H9 (cell line): Measurements from ENCODE around the gene DDX25. TPM values are rescaled to one million over a fixed set of nuclear protein-coding genes. Genes with fewer than 3 reads are reported as not detected.

ENCODE experiments used
- DNase-seq: peaks from one replicate; pipeline ENCODE4 v3.0.0-alpha.2; 2017
- H2AFZ ChIP-seq: one replicate; pipeline ENCODE4 v1.6.1; 2013; ENCODE audit warnings: mild to moderate bottlenecking, low read length, control low read depth, moderate library complexity
- H2AK5ac ChIP-seq: 2 replicates; pipeline ENCODE4 v1.6.1; 2013; ENCODE audit warnings: low read length, control low read depth, mixed read lengths; ENCODE audit not compliant: insufficient read length
- H2BK120ac ChIP-seq: one replicate; pipeline ENCODE4 v1.6.1; 2013; ENCODE audit warnings: low read depth, mild to moderate bottlenecking, low read length, control low read depth, inconsistent platforms; ENCODE audit not compliant: poor library complexity, severe bottlenecking
- H2BK12ac ChIP-seq: 2 replicates; pipeline ENCODE4 v1.6.1; 2013; ENCODE audit warnings: low read length, control low read depth, mixed read lengths, low read depth; ENCODE audit not compliant: insufficient read length
- H2BK15ac ChIP-seq: 2 replicates; pipeline ENCODE4 v1.6.1; 2013; ENCODE audit warnings: low read depth, low read length, control low read depth
- H2BK20ac ChIP-seq: one replicate; pipeline ENCODE4 v1.6.1; 2013; ENCODE audit warnings: low read depth, mild to moderate bottlenecking, low read length, control low read depth, inconsistent platforms; ENCODE audit not compliant: poor library complexity, severe bottlenecking
- H2BK5ac ChIP-seq: 2 replicates; pipeline ENCODE4 v1.6.1; 2013; ENCODE audit warnings: low read length, control low read depth, mixed read lengths; ENCODE audit not compliant: insufficient read length
- H3K14ac ChIP-seq: 2 replicates; pipeline ENCODE4 v1.6.1; 2013; ENCODE audit warnings: low read length, control low read depth; ENCODE audit not compliant: insufficient read depth
- H3K18ac ChIP-seq: 2 replicates; pipeline ENCODE4 v1.6.1; 2013; ENCODE audit warnings: low read depth, mild to moderate bottlenecking, mixed read lengths, low read length, control low read depth; ENCODE audit not compliant: insufficient read length
- H3K23ac ChIP-seq: 2 replicates; pipeline ENCODE4 v1.6.1; 2013; ENCODE audit warnings: low read length, control low read depth, mixed read lengths, low read depth; ENCODE audit not compliant: insufficient read length
- H3K23me2 ChIP-seq: 2 replicates; pipeline ENCODE4 v1.6.1; 2013; ENCODE audit warnings: low read depth, mild to moderate bottlenecking, mixed read lengths, low read length, control low read depth; ENCODE audit not compliant: insufficient read length, poor library complexity, severe bottlenecking
- H3K27ac ChIP-seq: 2 replicates; pipeline ENCODE4 v1.5.1; 2013; ENCODE audit warnings: low read length, control low read depth, mixed read lengths, low read depth; ENCODE audit not compliant: insufficient read length
- H3K27me3 ChIP-seq: 2 replicates; pipeline ENCODE4 v1.6.1; 2013; ENCODE audit warnings: low read length, control low read depth, inconsistent platforms; ENCODE audit not compliant: insufficient read depth
- H3K4ac ChIP-seq: 2 replicates; pipeline ENCODE4 v1.6.1; 2013; ENCODE audit warnings: low read depth, mild to moderate bottlenecking, control low read depth, inconsistent platforms, low read length, moderate library complexity
- H3K4me1 ChIP-seq: 2 replicates; pipeline ENCODE4 v1.6.1; 2013; ENCODE audit warnings: low read length, control low read depth, inconsistent platforms; ENCODE audit not compliant: insufficient read depth
- H3K4me2 ChIP-seq: 2 replicates; pipeline ENCODE4 v1.6.1; 2013; ENCODE audit warnings: low read length, control low read depth, mixed read lengths; ENCODE audit not compliant: insufficient read length, insufficient read depth
- H3K56ac ChIP-seq: 2 replicates; pipeline ENCODE4 v1.6.1; 2013; ENCODE audit warnings: low read depth, mild to moderate bottlenecking, mixed read lengths, low read length, control low read depth; ENCODE audit not compliant: insufficient read length
- H3K79me1 ChIP-seq: 2 replicates; pipeline ENCODE4 v1.6.1; 2013; ENCODE audit warnings: low read depth, mild to moderate bottlenecking, moderate library complexity, low read length, control low read depth, inconsistent platforms; ENCODE audit not compliant: insufficient read depth, poor library complexity, severe bottlenecking
- H3K79me2 ChIP-seq: 2 replicates; pipeline ENCODE4 v1.6.1; 2013; ENCODE audit warnings: low read length, control low read depth, inconsistent platforms; ENCODE audit not compliant: insufficient read depth
- H3K9ac ChIP-seq: 2 replicates; pipeline ENCODE4 v1.6.1; 2013; ENCODE audit warnings: low read length, control low read depth, mixed read lengths; ENCODE audit not compliant: insufficient read length; ENCODE audit errors: extremely low read depth
- H3K9me3 ChIP-seq: one replicate; pipeline ENCODE4 v1.6.1; 2013; ENCODE audit warnings: low read depth, low read length, inconsistent platforms; ENCODE audit not compliant: control insufficient read depth
- H3T11ph ChIP-seq: one replicate; pipeline ENCODE4 v1.6.1; 2013; ENCODE audit warnings: mild to moderate bottlenecking, low read length, control low read depth, inconsistent platforms
- H4K20me1 ChIP-seq: one replicate; pipeline ENCODE4 v1.6.1; 2013; ENCODE audit not compliant: control insufficient read depth, insufficient read length, insufficient read depth
- H4K5ac ChIP-seq: 2 replicates; pipeline ENCODE4 v1.6.1; 2013; ENCODE audit warnings: low read depth, mild to moderate bottlenecking, mixed read lengths, low read length, control low read depth; ENCODE audit not compliant: insufficient read length
- H4K8ac ChIP-seq: replicated peaks from 2 replicates; pipeline ENCODE4 v1.6.1; 2013; ENCODE audit warnings: low read length, control low read depth, mixed read lengths, low read depth; ENCODE audit not compliant: insufficient read length
- H4K91ac ChIP-seq: 2 replicates; pipeline ENCODE4 v1.6.1; 2013; ENCODE audit warnings: low read depth, mild to moderate bottlenecking, moderate library complexity, mixed read lengths, low read length, control low read depth; ENCODE audit not compliant: insufficient read length
- H3K27ac Mint-ChIP-seq, 3 experiments: 2 replicates in 2 of 3; 3 replicates in 1 of 3; pipeline ENCODE4 v1.8.0; 2020 to 2021; ENCODE audit warnings: mixed read lengths in 3 of 3, mild to moderate bottlenecking in 1 of 3, moderate library complexity in 1 of 3
- H3K27me3 Mint-ChIP-seq: 2 replicates; pipeline ENCODE4 v1.8.0; 2021; ENCODE audit warnings: low read depth, mild to moderate bottlenecking, moderate library complexity, mixed read lengths
- H3K36me3 Mint-ChIP-seq, 3 experiments: 2 replicates in 2 of 3; 3 replicates in 1 of 3; pipeline ENCODE4 v1.8.0; 2020 to 2021; ENCODE audit warnings: low read depth in 3 of 3, mixed read lengths in 3 of 3; ENCODE audit not compliant: insufficient read depth in 1 of 3
- H3K4me1 Mint-ChIP-seq, 2 experiments: 2 replicates each; pipeline ENCODE4 v1.8.0; 2020; ENCODE audit warnings: mixed read lengths in 2 of 2
- H3K4me3 Mint-ChIP-seq, 2 experiments: 2 replicates in 1 of 2; 3 replicates in 1 of 2; pipeline ENCODE4 v1.8.0; 2020 to 2021; ENCODE audit warnings: mild to moderate bottlenecking in 2 of 2, mixed read lengths in 2 of 2, moderate library complexity in 1 of 2
- H3K9me3 Mint-ChIP-seq, 2 experiments: 2 replicates in 1 of 2; 3 replicates in 1 of 2; pipeline ENCODE4 v1.8.0; 2020; ENCODE audit warnings: mild to moderate bottlenecking in 2 of 2, mixed read lengths in 2 of 2, moderate library complexity in 1 of 2
- CTCF ChIP-seq: fragments of 200-600 bp; sonication (generic); conservative IDR thresholded peaks from 3 replicates; pipeline ENCODE4 v1.8.0; 2021; ENCODE audit warnings: antibody characterized with exemption, mild to moderate bottlenecking
- WGBS: extraction: QIAGEN DNeasy Blood & Tissue Kit; methylation state at CpG from one replicate; pipeline ENCODE4 v1.1.7; 2013; ENCODE audit warnings: missing lambda C conversion rate, low lambda C conversion rate, mixed read lengths; ENCODE audit not compliant: insufficient read length; ENCODE audit errors: extremely low coverage; 5-methylcytosine and 5-hydroxymethylcytosine counted together
- total RNA-seq: library from RNA; stranded (reverse); gene quantifications from 2 replicates; pipeline ENCODE4 v1.2.1, GENCODE V29; 2021

The DDX25 gene
- total RNA-seq, 1 experiment from 2014 or later, result 6.9 TPM

- H3K4me1 Mint-ChIP-seq, result no peaks in the 10 kb centered on the region
- no peaks in the 10 kb centered on the region for H3K27me3 ChIP-seq
- H3K23me2 ChIP-seq, result no peaks in the 10 kb centered on the region
- H2BK12ac ChIP-seq, result no peak overlapping the region
- H2BK15ac ChIP-seq, result no peak overlapping the region
- no peaks in the 10 kb centered on the region for H4K20me1 ChIP-seq
- no peak overlapping the region for H2BK20ac ChIP-seq
- no peaks in the 10 kb centered on the region for H3K27me3 Mint-ChIP-seq
- H4K5ac ChIP-seq, result no peak overlapping the region
- H3K4ac ChIP-seq, result no peak overlapping the region
- peaks cover 7 to 8% of the 10 kb centered on the region in 2 experiments; a peak in 3 of 5 replicates for H3K9me3 Mint-ChIP-seq
- no peak overlapping the region for H3K14ac ChIP-seq
- H3K9me3 ChIP-seq, result no peaks in the 10 kb centered on the region
- H4K91ac ChIP-seq, result no peak overlapping the region
- no peak overlapping the region for H2AK5ac ChIP-seq
- H2BK120ac ChIP-seq, result no peak overlapping the region
- H3K9ac ChIP-seq, result no peak overlapping the region
- no peak overlapping the region for H2AFZ ChIP-seq
- no peaks in the 10 kb centered on the region for H3K4me1 ChIP-seq
- no peak overlapping the region for H3K18ac ChIP-seq
- H3K27ac ChIP-seq, result no peak overlapping the region
- no peak overlapping the region for H3K27ac Mint-ChIP-seq
- DNase-seq, result no peak
- H3K4me3 Mint-ChIP-seq, result no peak overlapping the region
- H3K56ac ChIP-seq, result no peak overlapping the region
- H2BK5ac ChIP-seq, result no peak overlapping the region
- no peak overlapping the region for H3T11ph ChIP-seq
- no peak overlapping the region for H3K23ac ChIP-seq
- no peaks in the 10 kb centered on the region for H3K79me1 ChIP-seq
- H4K8ac ChIP-seq, result peak overlapping the region; percentile 69
- H3K36me3 Mint-ChIP-seq, result peaks cover 6 to 15% (median 9%) of the 10 kb centered on the region in 3 experiments
- no peak overlapping the region for H3K4me2 ChIP-seq
- TF ChIP-seq CTCF, result no peak
- no CpG with 5 or more reads among the region's 4 CpGs for WGBS
- no peaks in the 10 kb centered on the region for H3K79me2 ChIP-seq
Observed at GRCh38 chr11:125967515-125967914, 63.2 kb downstream of the DDX25 start.
